Anterior cingulate cortex (tissue), 58 donors: Measurements from ENCODE around the gene CYB5R3.
"Not testable (repeated sequence)": the region's sequence is repeated elsewhere in the genome, so short reads cannot be mapped to it uniquely, and the experiment has no call there.

ENCODE experiments used
- DNase-seq, 58 donors: peaks; one replicate each; lab custom pipeline; 2025; lab: John Stamatoyannopoulos, UW

CYB5R3 gene

GRCh38 chr22:42626951-42627625 lies 22.1 kb downstream of the CYB5R3 start:
- no peak for DNase-seq

- no peak for DNase-seq
These were observed 22.8 kb downstream of the CYB5R3 start for GRCh38 chr22:42626431-42626830.

DNA sequence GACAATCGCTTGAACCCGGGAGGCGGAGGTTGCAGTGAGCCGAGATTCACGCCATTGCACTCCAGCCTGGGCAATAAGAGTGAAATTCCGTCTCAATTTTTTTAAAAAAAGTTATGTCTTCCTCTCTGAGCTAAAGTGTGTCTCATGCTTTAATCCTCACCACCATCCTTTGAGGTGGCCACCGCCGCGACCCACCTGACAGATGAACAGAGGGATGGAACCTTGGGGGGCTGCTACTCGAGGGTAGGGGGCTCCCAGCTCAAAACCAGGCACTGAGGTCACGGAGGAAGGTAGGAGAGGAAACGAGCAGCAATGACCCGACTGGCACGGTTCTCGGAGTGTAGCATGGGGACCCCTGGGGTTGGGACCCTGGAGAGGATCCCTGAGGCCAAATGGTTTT lies 23.8 kb downstream of the CYB5R3 start:
- DNase-seq, result no peak

- DNase-seq, result no peak
These were observed 24.6 kb downstream of the CYB5R3 start for GRCh38 chr22:42624551-42625106.

GRCh38 chr22:42623756-42624441 lies 25.3 kb downstream of the CYB5R3 start:
- DNase-seq, result no peak

DNA sequence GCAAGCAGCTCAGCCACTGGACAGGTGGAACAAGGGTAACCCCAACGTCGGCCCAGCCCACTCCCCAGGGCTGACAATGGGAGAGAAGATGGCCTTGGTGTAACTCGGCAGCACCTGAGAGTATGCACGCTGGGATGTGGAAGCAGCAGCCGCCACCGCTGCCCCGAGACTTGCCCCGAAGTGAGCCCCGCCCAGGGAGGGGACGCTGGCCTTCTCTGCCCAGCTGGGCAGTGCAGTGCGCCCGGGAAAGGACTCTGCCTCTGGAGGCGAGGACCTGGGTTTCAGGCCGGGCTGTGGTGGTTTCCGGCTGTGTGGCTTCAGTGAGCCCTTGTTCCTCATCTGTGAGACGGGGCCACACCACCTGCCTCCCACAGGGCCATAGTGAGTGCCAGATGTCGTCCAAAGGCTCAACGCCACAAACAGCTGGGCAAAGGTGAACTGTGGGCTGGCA lies 25.9 kb downstream of the CYB5R3 start:
- DNase-seq, result no peak

GRCh38 chr22:42622061-42622710 lies 27.0 kb downstream of the CYB5R3 start:
- no peak for DNase-seq

DNA sequence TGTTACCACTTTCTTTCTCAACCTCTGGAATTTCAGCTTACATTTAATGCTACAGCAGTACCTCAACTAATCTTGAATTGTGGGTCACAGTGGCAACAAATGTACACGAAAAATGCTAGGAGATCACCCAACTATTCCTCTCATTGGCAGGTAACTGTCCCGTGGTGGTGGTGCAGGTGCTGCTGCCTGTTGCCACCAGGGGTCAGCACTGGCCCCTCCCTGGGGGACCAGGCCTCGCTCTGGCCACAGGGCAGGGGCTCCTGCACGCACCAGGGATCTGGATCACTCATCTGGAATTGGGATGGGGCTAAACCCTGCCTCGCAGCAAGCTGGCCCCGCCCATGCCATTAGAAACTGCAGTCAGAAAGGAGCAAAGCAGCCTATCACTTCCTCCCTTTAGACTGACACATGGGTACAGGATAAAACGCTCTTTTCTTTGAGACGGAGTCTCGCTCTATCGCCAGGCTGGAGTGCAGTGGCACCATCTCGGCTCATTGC lies 27.6 kb downstream of the CYB5R3 start:
- peak in 19 of 58 donors; percentile 11 to 55 (median 27) for DNase-seq

DNA sequence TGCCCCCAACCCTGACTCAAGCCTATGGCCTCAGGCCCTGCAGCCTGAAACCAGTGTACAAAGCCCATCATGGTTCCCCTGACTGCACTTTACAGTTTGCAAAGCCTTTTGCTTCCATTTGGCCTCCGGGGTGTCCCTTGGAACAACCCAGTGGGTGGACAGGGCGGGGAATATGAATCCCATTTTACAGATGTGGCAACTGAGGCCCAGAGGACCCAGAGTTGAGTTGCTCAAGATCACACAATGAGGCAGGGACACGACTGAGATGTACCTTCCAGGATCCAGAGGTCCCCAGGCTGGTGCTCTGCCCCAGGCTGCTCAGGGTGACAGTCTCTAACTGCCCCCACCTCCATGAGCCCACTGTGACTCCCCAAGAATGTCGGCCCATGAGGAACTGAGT lies 29.1 kb downstream of the CYB5R3 start:
- DNase-seq, result no peak

GRCh38 chr22:42619261-42620063 lies 29.7 kb downstream of the CYB5R3 start:
- DNase-seq, result no peak

DNA sequence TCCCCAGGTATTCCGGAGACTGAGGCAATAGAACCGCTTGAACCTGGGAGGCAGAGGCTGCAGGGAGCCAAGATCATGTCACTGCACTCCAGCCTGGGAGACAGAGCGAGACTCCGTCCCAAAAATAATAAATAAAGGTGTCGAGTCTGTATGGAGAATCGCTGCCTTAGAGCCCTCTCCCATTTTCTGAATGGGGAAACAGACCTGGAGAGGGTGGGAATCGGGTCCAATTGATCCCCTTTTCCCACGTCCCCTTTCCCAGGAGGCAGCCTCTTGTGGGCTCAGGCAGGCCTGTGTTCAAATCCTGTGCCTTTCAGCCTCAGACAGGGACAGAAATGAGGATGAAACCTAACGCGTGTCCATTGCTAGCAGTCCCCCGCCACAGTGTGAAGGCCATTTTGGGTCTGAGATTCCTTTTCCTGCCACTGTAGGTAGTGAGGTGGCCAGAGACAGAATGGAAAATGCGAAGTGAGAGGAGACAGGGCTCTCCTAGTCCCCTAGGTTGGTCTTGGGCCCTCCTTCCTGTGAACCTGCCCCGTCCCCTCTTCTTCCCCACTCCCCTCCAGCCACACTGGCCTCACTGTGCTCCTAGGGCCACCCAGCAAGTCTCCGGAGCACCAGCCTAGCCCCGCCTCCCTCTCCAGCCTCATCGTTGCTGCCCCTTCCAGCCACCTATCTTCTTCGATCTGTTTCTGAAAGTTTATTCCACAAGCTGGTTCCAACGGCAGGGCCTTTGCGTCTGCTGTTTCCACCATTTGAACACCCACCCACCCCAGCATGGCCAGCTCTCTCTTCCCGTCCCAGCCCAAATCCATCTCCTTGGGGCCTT lies 31.8 kb downstream of the CYB5R3 start:
- no peak for DNase-seq

- not testable (repeated sequence) for DNase-seq
These were observed 33.4 kb downstream of the CYB5R3 start for GRCh38 chr22:42615860-42616175.

GRCh38 chr22:42615092-42615859 lies 33.9 kb downstream of the CYB5R3 start:
- DNase-seq, result peak in 56 of 58 donors; percentile 29 to 94 (median 76)

- peak; percentile 84 to 100 (median 97) for DNase-seq
These were observed 34.7 kb downstream of the CYB5R3 start, which contains the start of gene POLDIP3 for GRCh38 chr22:42614312-42615091. TSS of gene POLDIP3 (minus strand) at chr22:42614883. CDS start at chr22:42614857, 26 bp downstream.

GRCh38 chr22:42613872-42614301 lies 35.3 kb downstream of the CYB5R3 start:
- no peak for DNase-seq

GRCh38 chr22:42612336-42612735 lies 36.9 kb downstream of the CYB5R3 start:
- no peak for DNase-seq

- no peak for DNase-seq
These were observed 38.1 kb downstream of the CYB5R3 start for GRCh38 chr22:42611051-42611450.

DNA sequence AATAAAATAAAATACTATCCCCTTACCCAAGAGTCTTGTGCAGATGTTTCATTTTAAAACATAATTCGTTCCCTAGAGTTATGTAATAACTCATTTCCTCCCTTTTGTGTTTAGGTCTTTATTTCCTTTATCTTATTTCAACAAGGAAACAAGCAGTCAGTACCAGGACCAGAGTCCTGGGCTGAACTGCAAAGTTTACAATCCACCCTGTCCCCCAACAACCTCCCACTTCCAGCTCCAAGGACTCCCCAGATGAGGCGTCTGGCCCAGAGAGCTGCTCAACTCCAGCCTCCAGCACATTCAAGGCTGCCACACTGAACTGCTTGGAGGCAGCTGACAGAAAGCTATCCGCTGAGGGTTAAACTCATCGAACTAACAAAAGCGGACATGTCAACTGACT lies 39.0 kb downstream of the CYB5R3 start:
- no peak for DNase-seq
